Lower lobe of right lung (tissue), 2 donors: ENCODE data around the gene LRP6. TPM values are rescaled to one million over a fixed set of nuclear protein-coding genes. Genes with fewer than 3 reads are reported as not detected.

Source experiments
- ATAC-seq, 2 donors: fragments of 200-7000 bp; cut with Tn5 transposase; one replicate each; pipeline ENCODE4 v1.9.1; 2020 to 2022; ENCODE audit warnings: mild to moderate bottlenecking in 2 of 2, moderate library complexity in 2 of 2
- DNase-seq: peaks from one replicate; pipeline ENCODE4 v3.0.0-alpha.2; 2020
- H3K27ac ChIP-seq: fragments of 200-600 bp; one replicate; pipeline ENCODE4 v1.8.0; 2022
- H3K27me3 ChIP-seq: fragments of 200-600 bp; one replicate; pipeline ENCODE4 v1.8.0; 2022; ENCODE audit warnings: low read depth
- H3K36me3 ChIP-seq: fragments of 200-600 bp; one replicate; pipeline ENCODE4 v1.8.0; 2022; ENCODE audit warnings: mild to moderate bottlenecking
- H3K4me1 ChIP-seq: fragments of 200-600 bp; one replicate; pipeline ENCODE4 v1.8.0; 2022
- H3K4me3 ChIP-seq: fragments of 200-600 bp; one replicate; pipeline ENCODE4 v1.8.0; 2022; ENCODE audit warnings: mild to moderate bottlenecking
- H3K9me3 ChIP-seq: fragments of 200-600 bp; one replicate; pipeline ENCODE4 v1.8.0; 2022
- CTCF ChIP-seq: fragments of 200-600 bp; IDR thresholded peaks from one replicate; pipeline ENCODE4 v1.8.0; 2022; ENCODE audit warnings: antibody characterized with exemption, mild to moderate bottlenecking
- intact Hi-C: fragments of 100-400 bp; cut with DNase I; formaldehyde crosslinking; loops from one replicate; pipeline ENCODE4 v1.11.0; 2022
- total RNA-seq: library from RNA; stranded (reverse); fragmentation: NEBNext Ultra II Directional; extraction: Animal tissue kit (Norgen Biotek cat#: 25700); gene quantifications from one replicate; pipeline ENCODE4 v1.2.1, GENCODE V29; 2021
- donor health status: DM: no; HTN: yes; CAD: no; lungs with severe emphysema.

Gene LRP6
- total RNA-seq, 1 donor from 2014 or later = 47.4 TPM

DNA sequence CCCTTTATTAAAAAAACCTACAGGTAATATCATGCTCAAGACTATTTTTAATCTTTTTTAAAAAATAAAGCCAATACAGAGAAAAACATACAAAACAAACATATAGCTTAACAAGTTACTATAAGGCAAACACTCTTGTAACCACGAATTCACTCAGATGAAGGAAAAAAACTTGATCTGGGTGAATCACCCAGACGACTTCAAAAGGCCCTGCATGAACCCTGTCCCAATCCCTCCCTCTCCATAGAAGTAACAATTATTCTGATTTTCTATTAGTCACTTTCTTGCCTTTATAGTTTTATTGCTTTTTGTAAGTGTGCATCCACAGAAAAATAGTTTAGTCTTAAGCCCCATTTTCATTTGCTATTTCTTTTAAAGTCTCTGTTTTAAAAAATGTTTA lies 72.6 kb downstream of the LRP6 start:
- intact Hi-C loops = no loop called here
- H3K4me1 ChIP-seq = no peaks in the 10 kb centered on the region
- ATAC-seq = no peak
- DNase-seq = no peak
- no peak overlapping the region for H3K27ac ChIP-seq
- no peak overlapping the region for H3K4me3 ChIP-seq
- H3K36me3 ChIP-seq = no peaks in the 10 kb centered on the region
- TF ChIP-seq CTCF = no peak
- H3K9me3 ChIP-seq = no peaks in the 10 kb centered on the region
- no peaks in the 10 kb centered on the region for H3K27me3 ChIP-seq

GRCh38 chr12:12191008-12191407 lies 75.8 kb downstream of the LRP6 start:
- no peak for TF ChIP-seq CTCF
- H3K27ac ChIP-seq = no peak overlapping the region
- ATAC-seq (no peak), DNase-seq (no peak)
- H3K36me3 ChIP-seq = no peaks in the 10 kb centered on the region
- H3K4me3 ChIP-seq = no peak overlapping the region
- no peaks in the 10 kb centered on the region for H3K27me3 ChIP-seq
- intact Hi-C loops = no loop called here
- H3K4me1 ChIP-seq = no peaks in the 10 kb centered on the region
- H3K9me3 ChIP-seq = no peaks in the 10 kb centered on the region

DNA sequence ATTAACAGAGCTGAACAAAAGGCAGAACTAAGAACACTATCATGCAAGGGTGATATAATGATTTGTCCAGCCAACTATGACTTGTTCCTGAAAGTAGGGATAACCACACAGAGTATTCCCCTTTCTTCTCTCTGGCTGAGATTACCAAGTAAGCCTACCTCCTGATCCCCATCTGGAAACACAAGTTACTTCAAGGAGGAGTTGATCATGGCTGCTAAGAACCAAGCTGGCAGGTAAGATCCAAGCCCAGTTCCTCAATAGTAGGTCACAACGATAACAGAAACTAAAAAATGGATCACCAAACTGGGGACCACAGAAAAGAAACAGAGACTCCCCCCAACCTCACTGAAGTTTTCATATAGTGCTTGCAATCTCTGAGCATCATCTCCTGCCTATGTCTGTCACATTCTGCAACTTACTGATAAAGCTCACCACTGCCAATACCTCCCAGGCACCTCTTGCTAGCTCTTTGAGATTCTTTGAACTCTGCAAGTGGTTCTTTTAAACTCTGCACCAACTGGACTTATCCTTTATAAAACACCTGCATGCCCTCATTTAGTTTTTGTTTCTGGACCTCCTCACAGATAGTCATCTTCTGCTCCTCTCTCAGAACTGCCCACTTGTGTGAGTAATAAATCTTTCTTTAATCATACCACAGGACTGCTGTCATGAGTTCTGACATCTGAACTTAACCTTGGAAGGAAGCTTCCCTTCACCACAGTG lies 76.6 kb downstream of the LRP6 start:
- no peaks in the 10 kb centered on the region for H3K27me3 ChIP-seq
- H3K4me1 ChIP-seq = no peaks in the 10 kb centered on the region
- intact Hi-C loops = no loop called here
- ATAC-seq (no peak), DNase-seq (no peak)
- H3K4me3 ChIP-seq = no peak overlapping the region
- H3K36me3 ChIP-seq = no peaks in the 10 kb centered on the region
- no peaks in the 10 kb centered on the region for H3K9me3 ChIP-seq
- no peak for TF ChIP-seq CTCF
- H3K27ac ChIP-seq = no peak overlapping the region

GRCh38 chr12:12185414-12185813 lies 81.4 kb downstream of the LRP6 start:
- no peak for DNase-seq
- ATAC-seq = peak in 1 of 2 donors; percentile 62

DNA sequence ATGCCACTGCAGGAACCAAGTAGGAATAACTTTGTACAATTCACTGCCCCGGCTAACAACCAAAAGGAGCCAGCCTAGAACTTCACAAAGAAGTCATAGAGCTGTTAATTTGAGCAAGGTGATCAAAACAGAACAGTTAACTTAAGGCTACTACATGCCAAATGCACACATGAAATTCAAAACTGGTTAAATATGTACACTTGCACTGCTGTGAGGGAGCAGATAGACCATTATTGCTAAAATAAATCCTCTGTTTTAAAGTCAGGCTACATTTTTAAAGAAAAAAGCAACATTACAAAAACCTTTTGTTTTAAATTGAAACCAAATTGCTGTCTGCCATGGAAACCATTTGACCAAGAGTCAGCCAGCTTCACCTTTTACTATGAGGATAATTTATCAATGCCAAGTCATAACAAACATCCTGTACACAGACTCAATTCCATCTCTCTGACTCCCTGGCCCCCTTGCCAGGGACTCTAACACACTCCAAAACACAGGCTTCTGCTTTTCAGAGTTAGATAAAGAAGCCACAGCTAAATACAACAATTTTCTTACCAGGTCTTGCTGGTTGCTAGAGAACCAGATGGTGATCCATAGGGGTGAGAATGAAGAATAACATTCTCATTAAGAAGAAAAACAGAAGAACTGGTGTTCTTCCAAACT lies 84.0 kb downstream of the LRP6 start:
- no peak for TF ChIP-seq CTCF
- H3K4me3 ChIP-seq = no peak overlapping the region
- H3K27ac ChIP-seq = no peak overlapping the region
- DNase-seq (no peak), ATAC-seq (no peak)
- H3K4me1 ChIP-seq = peaks cover 14% of the 10 kb centered on the region
- H3K9me3 ChIP-seq = no peaks in the 10 kb centered on the region
- intact Hi-C loops = no loop called here
- H3K27me3 ChIP-seq = no peaks in the 10 kb centered on the region
- H3K36me3 ChIP-seq = peaks cover 16% of the 10 kb centered on the region

More at GRCh38 chr12:12185414-12185813, 81.4 kb downstream of the LRP6 start:
- intact Hi-C loops = no loop called here
- Histone ChIP-seq H3K27ac (no peak overlapping the region), H3K36me3 (peaks cover 7% of the 10 kb centered on the region), H3K4me3 (no peak overlapping the region), H3K9me3 (no peaks in the 10 kb centered on the region), H3K27me3 (no peaks in the 10 kb centered on the region), H3K4me1 (peaks cover 14% of the 10 kb centered on the region)
- TF ChIP-seq CTCF = no peak
